22Rv1 (cell line): ENCODE results near the gene ANK2.

Experiments
- ZFX ChIP-seq: fragments of 450-650 bp; IDR thresholded peaks from 2 replicates; pipeline ENCODE4 v1.6.1; 2017; ENCODE audit warnings: antibody characterized with exemption, borderline replicate concordance
- TF ChIP-seq, protein P1 (sequence below): fragments of 450-650 bp; IDR thresholded peaks from 2 replicates; pipeline ENCODE4 v1.5.1; 2017; ENCODE audit warnings: mild to moderate bottlenecking

- TF ChIP-seq, protein P1, sequence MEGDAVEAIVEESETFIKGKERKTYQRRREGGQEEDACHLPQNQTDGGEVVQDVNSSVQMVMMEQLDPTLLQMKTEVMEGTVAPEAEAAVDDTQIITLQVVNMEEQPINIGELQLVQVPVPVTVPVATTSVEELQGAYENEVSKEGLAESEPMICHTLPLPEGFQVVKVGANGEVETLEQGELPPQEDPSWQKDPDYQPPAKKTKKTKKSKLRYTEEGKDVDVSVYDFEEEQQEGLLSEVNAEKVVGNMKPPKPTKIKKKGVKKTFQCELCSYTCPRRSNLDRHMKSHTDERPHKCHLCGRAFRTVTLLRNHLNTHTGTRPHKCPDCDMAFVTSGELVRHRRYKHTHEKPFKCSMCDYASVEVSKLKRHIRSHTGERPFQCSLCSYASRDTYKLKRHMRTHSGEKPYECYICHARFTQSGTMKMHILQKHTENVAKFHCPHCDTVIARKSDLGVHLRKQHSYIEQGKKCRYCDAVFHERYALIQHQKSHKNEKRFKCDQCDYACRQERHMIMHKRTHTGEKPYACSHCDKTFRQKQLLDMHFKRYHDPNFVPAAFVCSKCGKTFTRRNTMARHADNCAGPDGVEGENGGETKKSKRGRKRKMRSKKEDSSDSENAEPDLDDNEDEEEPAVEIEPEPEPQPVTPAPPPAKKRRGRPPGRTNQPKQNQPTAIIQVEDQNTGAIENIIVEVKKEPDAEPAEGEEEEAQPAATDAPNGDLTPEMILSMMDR, result no peak
- no peak for TF ChIP-seq ZFX
Observed at GRCh38 chr4:113008716-113009115, 40.7 kb upstream of the ANK2 start.
